Fibroblast of villous mesenchyme (primary cell): ENCODE results near the gene AUTS2. TPM values are rescaled to one million over a fixed set of nuclear protein-coding genes. Genes with fewer than 3 reads are reported as not detected.

Source experiments
- DNase-seq: peaks from one replicate; pipeline ENCODE4 v3.0.0-alpha.2; 2010; ENCODE audit warnings: low read depth
- H3K4me3 ChIP-seq: 2 replicates; pipeline ENCODE4 v1.5.1; 2011; ENCODE audit warnings: low read depth, mild to moderate bottlenecking, low read length
- total RNA-seq: library from RNA; depleted of rRNA; stranded (reverse); fragments of >200 nt; gene quantifications from 2 replicates; pipeline ENCODE4 v1.2.3, GENCODE V29; 2012
- TF ChIP-seq, protein P1 (sequence below): IDR thresholded peaks from 2 replicates; pipeline ENCODE4 v1.5.1; 2012; ENCODE audit warnings: low read depth, mild to moderate bottlenecking, low read length; ENCODE audit not compliant: insufficient read depth

Gene AUTS2
- total RNA-seq, 1 donor = 3.9 TPM

DNA sequence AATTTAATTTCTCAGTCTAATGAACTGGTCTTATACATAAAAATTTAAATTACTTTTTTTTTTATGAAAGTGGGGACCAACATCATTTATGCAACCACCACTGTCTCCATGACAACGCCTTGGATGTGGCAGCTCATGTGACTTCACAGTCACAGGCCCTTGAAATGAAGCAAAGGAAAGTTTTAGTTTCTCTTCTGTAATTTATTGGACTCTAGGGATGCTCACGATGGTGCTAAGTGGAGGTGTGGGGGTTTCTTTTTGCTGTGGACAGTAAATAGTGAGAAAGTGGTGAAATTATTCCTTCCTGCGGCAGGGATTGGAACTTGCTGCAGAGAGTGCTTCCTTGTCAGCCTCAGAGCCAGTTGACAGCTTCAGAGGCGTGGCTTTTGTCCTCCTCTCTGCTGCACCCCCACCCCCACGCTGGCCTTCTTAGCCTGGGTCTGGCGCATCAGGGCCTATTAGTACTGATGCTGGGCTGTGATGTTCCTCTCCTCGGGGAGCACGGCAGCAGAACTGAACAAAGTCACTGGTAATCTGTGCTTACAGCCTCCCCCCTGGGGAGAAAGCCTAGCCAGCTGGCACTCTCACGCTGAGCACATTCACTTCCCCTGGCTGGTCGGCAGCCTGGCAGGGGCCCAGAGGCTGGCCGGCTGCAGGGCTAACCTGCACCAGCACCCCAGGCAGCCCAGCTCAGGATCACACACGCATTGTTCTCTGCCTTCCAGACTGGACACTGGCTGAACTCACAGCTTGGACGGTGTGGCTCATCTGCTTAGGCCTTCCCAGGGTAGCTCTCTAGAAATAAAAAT is 1016.2 kb downstream of the AUTS2 start:
- TF ChIP-seq, protein P1, sequence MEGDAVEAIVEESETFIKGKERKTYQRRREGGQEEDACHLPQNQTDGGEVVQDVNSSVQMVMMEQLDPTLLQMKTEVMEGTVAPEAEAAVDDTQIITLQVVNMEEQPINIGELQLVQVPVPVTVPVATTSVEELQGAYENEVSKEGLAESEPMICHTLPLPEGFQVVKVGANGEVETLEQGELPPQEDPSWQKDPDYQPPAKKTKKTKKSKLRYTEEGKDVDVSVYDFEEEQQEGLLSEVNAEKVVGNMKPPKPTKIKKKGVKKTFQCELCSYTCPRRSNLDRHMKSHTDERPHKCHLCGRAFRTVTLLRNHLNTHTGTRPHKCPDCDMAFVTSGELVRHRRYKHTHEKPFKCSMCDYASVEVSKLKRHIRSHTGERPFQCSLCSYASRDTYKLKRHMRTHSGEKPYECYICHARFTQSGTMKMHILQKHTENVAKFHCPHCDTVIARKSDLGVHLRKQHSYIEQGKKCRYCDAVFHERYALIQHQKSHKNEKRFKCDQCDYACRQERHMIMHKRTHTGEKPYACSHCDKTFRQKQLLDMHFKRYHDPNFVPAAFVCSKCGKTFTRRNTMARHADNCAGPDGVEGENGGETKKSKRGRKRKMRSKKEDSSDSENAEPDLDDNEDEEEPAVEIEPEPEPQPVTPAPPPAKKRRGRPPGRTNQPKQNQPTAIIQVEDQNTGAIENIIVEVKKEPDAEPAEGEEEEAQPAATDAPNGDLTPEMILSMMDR = no peak
- peak; percentile 0 for DNase-seq
- no peak overlapping the region for H3K4me3 ChIP-seq

DNA sequence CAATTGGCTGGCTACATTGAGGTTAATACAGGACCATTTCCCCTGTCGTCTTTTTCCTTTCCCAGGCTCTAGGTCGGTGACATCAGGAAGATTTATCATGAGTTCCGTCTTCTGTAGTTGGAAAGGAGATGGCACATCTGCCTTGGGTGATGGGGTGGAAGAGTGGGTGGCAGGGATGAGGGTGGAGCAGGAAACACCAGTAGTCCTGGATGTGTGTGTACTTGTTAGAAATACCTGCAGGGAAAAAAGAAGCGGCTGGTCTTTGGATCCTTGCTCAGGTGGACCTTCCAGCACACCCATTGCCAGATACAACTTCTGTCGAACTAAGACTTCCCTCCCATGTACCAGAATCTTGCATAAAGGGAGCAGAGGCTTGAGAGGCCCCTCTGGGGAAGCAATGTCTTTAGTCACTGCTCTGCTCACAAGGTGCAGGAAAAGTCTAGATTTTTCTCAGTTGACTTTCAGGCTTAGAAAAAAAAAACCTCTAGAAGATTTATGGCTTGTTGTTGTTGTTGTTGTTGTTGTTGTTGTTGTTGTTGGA is 1016.9 kb downstream of the AUTS2 start:
- no peak overlapping the region for H3K4me3 ChIP-seq
- TF ChIP-seq, protein P1 = no peak
- no peak for DNase-seq

DNA sequence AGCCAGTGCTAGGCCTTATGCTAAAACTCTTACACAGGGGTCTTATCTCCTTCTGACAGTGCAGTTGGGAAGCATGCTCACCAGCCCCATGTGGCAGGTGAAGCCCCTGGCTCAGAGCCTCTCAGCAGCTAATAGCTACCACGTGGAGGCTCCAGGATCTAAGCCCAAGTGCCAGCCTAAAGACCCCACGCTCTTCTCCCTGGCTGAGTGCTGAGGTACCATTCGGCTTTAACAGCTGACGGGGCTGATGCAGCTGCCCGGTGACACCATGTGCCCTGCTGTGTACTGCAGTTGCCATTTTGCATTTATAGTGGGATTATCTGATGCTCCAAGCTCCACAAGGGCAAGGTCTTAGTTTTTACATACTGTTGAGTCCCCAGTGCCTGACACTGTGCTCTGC is 1017.9 kb downstream of the AUTS2 start:
- TF ChIP-seq, protein P1 = no peak
- no peak for DNase-seq
- H3K4me3 ChIP-seq = no peak overlapping the region

DNA sequence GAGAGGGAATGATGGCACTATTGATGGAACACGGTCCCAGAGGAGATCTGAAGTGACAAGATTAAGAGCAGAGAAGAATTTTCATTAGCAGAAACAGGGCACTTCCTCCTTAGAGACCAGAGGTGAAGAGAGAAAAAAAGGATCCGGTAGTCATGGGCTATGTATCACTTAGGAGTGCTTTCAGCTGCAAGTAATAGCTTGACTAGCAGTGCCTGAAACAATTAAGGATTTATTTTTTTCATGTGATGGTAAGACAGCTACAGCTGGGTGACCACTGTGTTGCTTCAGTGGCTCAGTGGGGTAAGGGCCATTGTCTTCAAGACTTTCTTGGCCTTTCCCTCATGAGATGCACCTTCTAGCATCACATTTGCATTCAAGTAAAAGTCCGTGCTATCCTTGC is 1018.5 kb downstream of the AUTS2 start:
- H3K4me3 ChIP-seq = no peak overlapping the region
- TF ChIP-seq, protein P1 = no peak
- no peak for DNase-seq

DNA sequence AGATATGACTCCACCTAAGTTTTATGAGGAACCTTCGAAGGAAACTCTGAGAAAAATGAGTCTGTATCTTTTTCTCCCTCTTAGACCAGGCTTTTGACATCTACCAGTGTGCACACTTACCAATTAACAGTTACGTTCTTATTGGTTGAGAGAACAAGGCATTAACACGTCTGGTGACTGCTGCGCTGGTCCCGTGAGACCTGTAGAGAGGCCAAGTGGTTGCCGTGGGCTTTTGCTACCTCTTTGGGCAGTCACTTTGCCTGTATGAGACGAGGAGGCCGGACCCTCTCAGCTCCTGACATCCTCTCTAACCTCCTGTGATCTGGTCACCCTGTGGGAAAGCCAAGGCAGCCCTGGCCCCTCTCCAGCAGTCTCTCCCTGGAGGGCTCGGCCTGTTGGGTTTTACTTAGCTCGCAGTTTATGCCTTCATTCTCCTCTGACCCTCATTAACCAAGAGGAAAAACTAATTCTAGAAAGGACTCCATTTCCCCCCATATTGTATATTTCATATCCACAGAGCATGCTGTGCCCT is 1019.8 kb downstream of the AUTS2 start:
- TF ChIP-seq, protein P1 = no peak
- no peak for DNase-seq
- no peak overlapping the region for H3K4me3 ChIP-seq

DNA sequence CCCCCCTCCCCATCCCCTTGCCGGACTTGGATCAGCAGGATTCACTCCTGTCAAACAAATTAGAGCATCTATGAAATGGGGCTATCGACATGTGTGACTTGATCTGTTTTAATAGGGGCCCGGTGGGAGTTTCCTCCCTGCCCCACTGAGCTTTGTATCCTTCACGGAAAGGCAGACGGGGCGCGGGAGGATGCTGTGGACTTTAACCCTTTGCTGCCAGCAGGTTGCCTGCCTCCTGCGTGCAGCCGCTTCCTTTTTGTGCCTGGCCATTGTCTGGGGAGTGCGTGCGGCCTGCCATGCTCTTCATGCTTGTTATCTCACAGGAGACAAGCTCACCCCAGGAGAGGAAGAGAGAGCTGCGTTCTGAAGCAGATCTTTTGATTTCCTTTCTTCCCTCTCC is 1020.9 kb downstream of the AUTS2 start:
- no peak overlapping the region for H3K4me3 ChIP-seq
- TF ChIP-seq, protein P1 = no peak
- DNase-seq = no peak
